Left lung (tissue), 10 donors: Measurements from ENCODE around the gene SWT1. TPM values are rescaled to one million over a fixed set of nuclear protein-coding genes. Genes with fewer than 3 reads are reported as not detected.

Source experiments
- ATAC-seq: fragments of 200-7000 bp; cut with Tn5 transposase; one replicate; pipeline ENCODE4 v1.9.1; 2020; ENCODE audit warnings: moderate library complexity
- DNase-seq, 4 donors: peaks; one replicate each; pipeline ENCODE4 v3.0.0-alpha.2; 2013 to 2020
- H3K27ac ChIP-seq, 2 donors: fragments of 200-600 bp; sonication (generic) in 1 of 2; one replicate each; pipeline versions ENCODE4 v1.5.0 to v1.8.0; 2020 to 2021
- H3K27me3 ChIP-seq, 2 donors: fragments of 200-600 bp; sonication (generic) in 1 of 2; one replicate each; pipeline versions ENCODE4 v1.5.0 to v1.8.0; 2020 to 2021
- H3K36me3 ChIP-seq, 2 donors: fragments of 200-600 bp; sonication (generic) in 1 of 2; one replicate each; pipeline versions ENCODE4 v1.5.0 to v1.8.0; 2020 to 2021
- H3K4me1 ChIP-seq, 2 donors: fragments of 200-600 bp; one replicate each; pipeline ENCODE4 v1.8.0; 2021
- H3K4me3 ChIP-seq, 2 donors: fragments of 200-600 bp; sonication (generic) in 1 of 2; one replicate each; pipeline versions ENCODE4 v1.5.0 to v1.8.0; 2020 to 2021; ENCODE audit warnings: mild to moderate bottlenecking in 1 of 2
- H3K9me3 ChIP-seq, 2 donors: fragments of 200-600 bp; sonication (generic) in 1 of 2; one replicate each; pipeline versions ENCODE4 v1.5.0 to v1.8.0; 2020 to 2021
- CTCF ChIP-seq, 2 donors: fragments of 200-600 bp; sonication (generic) in 1 of 2; IDR thresholded peaks; one replicate each; pipeline versions ENCODE4 v1.5.0 to v1.8.0; 2021; ENCODE audit warnings: antibody characterized with exemption in 2 of 2
- intact Hi-C, 2 donors: fragments of 100-400 bp; cut with DNase I; formaldehyde crosslinking; loops; one replicate each; pipeline versions ENCODE4 v1.11.2 to v1.14.2; 2022
- polyA plus RNA-seq, 6 donors: library from polyadenylated mRNA; unstranded; fragments of 120-200 nt; gene quantifications; one replicate each; pipeline ENCODE4 v1.2.1, GENCODE V29; 2013; ENCODE audit not compliant: insufficient read length in 6 of 6
- total RNA-seq, 2 donors: library from RNA; stranded (reverse); fragmentation: NEBNext Ultra II Directional; extraction: Animal tissue kit (Norgen Biotek cat#: 25700); gene quantifications; one replicate each; pipeline ENCODE4 v1.2.1, GENCODE V29; 2021
- donor health status: DM: no; HTN: yes; CAD: no.
- donor health status: DM: no; HTN: no; CAD: no.

SWT1 gene
- total and polyA plus RNA-seq, 8 donors = 6.5 to 11.4 (median 9.5) TPM

DNA sequence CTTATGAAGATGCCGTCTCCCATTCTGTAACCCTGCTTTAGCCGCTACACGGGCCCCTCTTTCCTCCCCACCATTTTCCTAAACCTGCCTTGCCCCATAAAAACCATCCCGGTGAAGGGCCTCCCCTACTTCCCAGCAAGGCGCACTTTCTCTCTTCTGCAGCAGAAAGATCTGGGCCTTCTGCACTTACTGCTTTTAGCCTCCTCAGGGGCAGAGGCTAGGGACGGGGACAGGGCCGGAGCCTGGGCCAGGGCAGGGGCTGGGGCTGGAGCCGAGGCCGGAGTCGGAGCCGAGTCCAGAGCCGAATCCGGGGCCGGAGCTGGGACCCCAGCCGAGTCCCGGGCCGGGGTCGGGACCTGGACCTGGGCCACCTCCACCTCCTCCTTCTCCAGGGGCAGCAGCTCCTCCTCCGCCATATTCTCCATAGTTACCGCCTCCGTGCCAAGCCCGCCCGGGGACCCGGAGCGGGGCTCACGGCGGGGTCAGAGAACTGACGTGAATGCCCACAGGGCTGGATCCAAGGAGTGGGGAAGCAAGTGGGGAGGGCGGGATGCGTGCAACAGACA, 596 bp upstream of the SWT1 start:
- Histone ChIP-seq H3K9me3 (no peaks in the 10 kb centered on the region), H3K36me3 (no peaks in the 10 kb centered on the region), H3K27ac (peak overlapping the region; percentile 98 to 100), H3K4me3 (peak overlapping the region; percentile 69 to 85), H3K27me3 (no peaks in the 10 kb centered on the region), H3K4me1 (peaks cover 10 to 47% of the 10 kb centered on the region in 2 donors)
- intact Hi-C loops = no loop called here
- peak; percentile 46 for ATAC-seq
- TF ChIP-seq CTCF (IDR thresholded peaks at IDR 0.05) = no peak
- DNase-seq = peak in 2 of 4 donors; percentile 66 to 91

GRCh38 chr1:185157599-185158412, 839 bp downstream of the SWT1 start:
- H3K27ac ChIP-seq = peak overlapping the region; percentile 98 to 100
- no peak for ATAC-seq
- H3K36me3 ChIP-seq = peaks cover 0 to 5% of the 10 kb centered on the region in 2 donors
- intact Hi-C loops = no loop called here
- H3K9me3 ChIP-seq = no peaks in the 10 kb centered on the region
- DNase-seq = peak in 2 of 4 donors; percentile 7 to 25
- H3K27me3 ChIP-seq = no peaks in the 10 kb centered on the region
- H3K4me1 ChIP-seq = peaks cover 10 to 44% of the 10 kb centered on the region in 2 donors
- H3K4me3 ChIP-seq = peak overlapping the region; percentile 69 to 85
- no peak for TF ChIP-seq CTCF (IDR thresholded peaks at IDR 0.05)

GRCh38 chr1:185158800-185159199, 1.8 kb downstream of the SWT1 start:
- DNase-seq = no peak
- Histone ChIP-seq H3K4me1 (peaks cover 10 to 34% of the 10 kb centered on the region in 2 donors), H3K27ac (no peak overlapping the region), H3K36me3 (peaks cover 0 to 13% of the 10 kb centered on the region in 2 donors), H3K4me3 (no peak overlapping the region), H3K27me3 (no peaks in the 10 kb centered on the region), H3K9me3 (no peaks in the 10 kb centered on the region)
- intact Hi-C loops = no loop called here
- TF ChIP-seq CTCF (IDR thresholded peaks at IDR 0.05) = no peak
- ATAC-seq = no peak

- H3K36me3 ChIP-seq = peaks cover 0 to 19% of the 10 kb centered on the region in 2 donors
- no peak overlapping the region for H3K27ac ChIP-seq
- DNase-seq = no peak
- ATAC-seq = no peak
- no peaks in the 10 kb centered on the region for H3K9me3 ChIP-seq
- no peak for TF ChIP-seq CTCF (IDR thresholded peaks at IDR 0.05)
- intact Hi-C loops = loop anchor here in 1 of 2 donors (10.0 kb wide), 1 partner anchor 165 kb away; no protein-coding TSS in a partner anchor
- H3K4me3 ChIP-seq = no peak overlapping the region
- H3K27me3 ChIP-seq = no peaks in the 10 kb centered on the region
- H3K4me1 ChIP-seq = peaks cover 9 to 24% of the 10 kb centered on the region in 2 donors
Observed at GRCh38 chr1:185159966-185160365, 3.0 kb downstream of the SWT1 start.

- DNase-seq (no peak), ATAC-seq (no peak)
- Histone ChIP-seq H3K27ac (no peak overlapping the region), H3K4me3 (no peak overlapping the region), H3K27me3 (no peaks in the 10 kb centered on the region), H3K9me3 (no peaks in the 10 kb centered on the region), H3K4me1 (peaks cover 5 to 14% of the 10 kb centered on the region in 2 donors), H3K36me3 (peaks cover 0 to 28% of the 10 kb centered on the region in 2 donors)
- TF ChIP-seq CTCF (IDR thresholded peaks at IDR 0.05) = no peak
- intact Hi-C loops = loop anchor here in 1 of 2 donors (10.0 kb wide), 1 partner anchor 168 kb away; no protein-coding TSS in a partner anchor
Observed at GRCh38 chr1:185162491-185162890, 5.5 kb downstream of the SWT1 start.
